Activated T-cell treated with anti-CD3 and anti-CD28 coated beads for 24 hours (primary cell): ENCODE data around the gene ANKRD44.
A peak's percentile ranks its signal among the peaks of the same experiment; 100 is the strongest.
"Not testable (repeated sequence)": the region's sequence is repeated elsewhere in the genome, so short reads cannot be mapped to it uniquely, and the experiment has no call there.

Experiments used
- DNase-seq: peaks from one replicate; pipeline ENCODE4 v3.0.0-alpha.2; 2020; ENCODE audit warnings: low read depth

Gene ANKRD44

DNA sequence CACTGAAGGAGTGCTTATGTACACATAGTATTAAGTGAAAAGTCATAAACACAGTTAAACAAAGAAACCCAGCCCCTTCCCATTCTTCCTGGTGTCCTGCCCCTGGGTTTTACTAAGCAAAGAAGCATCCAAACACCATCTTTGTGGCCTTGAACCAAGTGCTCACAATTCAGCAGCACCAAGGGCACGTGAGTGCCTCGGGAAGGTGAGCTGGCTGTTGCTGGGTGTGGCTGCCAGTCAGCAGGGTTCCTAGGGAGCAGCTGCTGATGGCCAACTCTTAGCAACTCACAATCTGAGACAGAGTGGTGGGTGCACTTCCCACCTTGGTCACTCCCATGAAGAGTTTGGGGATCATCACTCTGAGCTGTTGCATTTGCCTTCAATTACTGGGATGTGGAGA lies 286.4 kb downstream of the ANKRD44 start:
- no peak for DNase-seq

DNA sequence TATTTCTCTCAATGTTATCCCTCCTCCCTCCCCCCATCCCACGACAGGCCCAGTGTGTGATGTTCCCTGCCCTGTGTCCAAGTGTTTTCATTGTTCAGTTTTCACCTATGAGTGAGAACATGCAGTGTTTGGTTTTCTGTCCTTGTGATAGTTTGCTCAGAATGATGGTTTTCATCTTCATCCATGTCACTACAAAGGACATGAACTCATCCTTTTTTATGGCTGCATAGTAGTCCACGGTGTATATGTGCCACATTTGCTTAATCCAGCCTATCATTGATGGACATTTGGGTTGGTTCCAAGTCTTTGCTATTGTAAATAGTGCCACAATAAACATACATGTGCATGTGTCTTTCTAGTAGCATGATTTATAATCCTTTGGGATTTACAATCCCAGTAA lies 289.7 kb downstream of the ANKRD44 start:
- not testable (repeated sequence) for DNase-seq

GRCh38 chr2:197013098-197013497 lies 297.5 kb downstream of the ANKRD44 start:
- no peak for DNase-seq

- DNase-seq, result no peak
Measured at GRCh38 chr2:197011801-197012641, 298.6 kb downstream of the ANKRD44 start.

DNA sequence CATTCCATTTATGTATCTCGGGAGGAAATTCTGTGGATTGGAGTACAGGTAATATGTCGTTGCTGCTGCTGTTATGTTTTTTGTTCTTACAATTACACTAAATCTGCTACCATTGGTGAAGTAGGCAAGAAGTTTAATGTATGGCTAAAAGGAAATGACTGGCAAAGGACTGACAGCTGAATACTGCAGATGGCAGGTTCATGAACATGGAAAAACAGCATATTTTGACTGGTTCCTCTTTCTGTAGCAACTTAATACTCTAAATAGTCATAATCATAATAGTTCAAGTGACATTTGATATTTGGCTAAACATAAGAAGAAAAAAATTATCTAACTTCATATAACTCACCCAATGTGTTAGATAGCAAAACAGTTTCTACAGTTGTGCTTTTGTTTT lies 299.6 kb downstream of the ANKRD44 start:
- no peak for DNase-seq

- no peak for DNase-seq
Measured at GRCh38 chr2:197010200-197011020, 300.2 kb downstream of the ANKRD44 start.

- not testable (repeated sequence) for DNase-seq
Measured at GRCh38 chr2:197008741-197009341, 301.7 kb downstream of the ANKRD44 start.

- no peak for DNase-seq
Measured at GRCh38 chr2:197007716-197008628, 302.6 kb downstream of the ANKRD44 start.

GRCh38 chr2:197001921-197002320 lies 308.7 kb downstream of the ANKRD44 start:
- no peak for DNase-seq

- DNase-seq, result no peak
Measured at GRCh38 chr2:196995757-196996314, 314.7 kb downstream of the ANKRD44 start.

- DNase-seq, result no peak
Measured at GRCh38 chr2:196994764-196995163, 315.8 kb downstream of the ANKRD44 start.

DNA sequence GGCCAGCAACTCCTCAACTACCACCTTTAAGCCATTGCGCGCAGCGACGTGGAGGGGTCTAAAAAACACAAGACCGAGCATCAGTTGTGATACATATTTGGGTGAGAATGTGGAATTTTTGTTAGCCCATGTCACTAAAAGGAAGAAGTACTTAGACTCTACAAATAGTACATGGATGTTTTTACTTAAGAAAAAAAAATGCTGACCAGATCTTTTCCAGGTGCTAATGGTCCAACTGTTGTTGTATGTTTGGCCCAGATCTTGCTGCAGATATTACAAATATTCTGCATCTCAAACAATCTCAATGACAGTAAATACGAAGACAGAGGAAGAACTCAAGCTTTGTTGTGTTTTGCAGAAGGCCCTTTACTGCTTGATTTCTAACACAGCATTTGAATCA lies 317.0 kb downstream of the ANKRD44 start:
- DNase-seq, result no peak

- no peak for DNase-seq
Measured at GRCh38 chr2:196992466-196992865, 318.1 kb downstream of the ANKRD44 start.

DNA sequence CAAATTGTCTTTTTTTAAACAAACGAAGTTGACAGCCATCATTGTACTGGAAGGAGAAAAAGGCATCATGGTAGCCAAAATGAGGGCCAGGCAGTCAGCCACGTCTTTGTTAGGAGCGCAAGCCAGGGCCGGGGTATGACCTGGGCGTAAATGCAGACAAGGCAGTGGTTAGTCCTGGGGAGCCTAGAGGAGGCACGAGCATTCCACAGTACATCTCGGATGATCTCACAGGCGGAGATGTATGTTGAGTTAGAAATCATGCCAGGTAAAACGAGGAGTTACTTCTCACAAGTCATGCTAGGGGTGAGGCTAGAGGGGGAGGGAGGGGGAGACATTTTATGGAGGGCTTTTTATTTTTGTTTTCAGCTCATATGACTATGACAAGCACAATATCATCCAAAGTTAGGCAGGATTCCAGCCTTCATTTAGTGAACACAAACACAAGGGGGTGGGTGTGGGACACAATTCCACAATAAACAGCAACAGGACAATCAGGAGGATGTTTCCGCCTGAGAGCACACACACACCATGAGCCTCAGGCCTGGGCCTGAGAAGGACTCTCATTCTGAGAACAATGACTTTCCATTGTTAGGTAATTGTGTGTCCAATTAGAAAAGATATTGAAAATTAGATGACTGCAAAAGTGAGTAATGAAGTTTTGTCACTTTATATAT lies 319.7 kb downstream of the ANKRD44 start:
- DNase-seq, result no peak

- no peak for DNase-seq
Measured at GRCh38 chr2:196990092-196990491, 320.5 kb downstream of the ANKRD44 start.

DNA sequence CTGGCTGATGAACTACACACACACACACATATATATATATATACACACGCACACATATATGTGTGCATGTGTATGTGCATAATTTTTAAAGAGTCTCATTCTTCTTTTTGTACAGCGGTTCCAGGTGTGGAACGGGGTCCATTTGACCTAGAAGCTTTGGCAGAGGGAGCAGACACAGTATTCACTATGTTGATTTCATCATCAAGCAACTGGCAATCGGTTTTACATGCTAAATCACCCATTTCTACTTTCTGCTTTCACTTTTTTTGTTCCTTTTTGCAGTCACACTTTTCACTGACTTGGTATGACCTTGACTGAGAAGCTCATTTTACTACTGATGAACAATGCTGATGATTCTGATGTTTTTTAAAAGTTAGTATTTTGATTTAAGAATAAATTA lies 321.1 kb downstream of the ANKRD44 start:
- no peak for DNase-seq

GRCh38 chr2:196988639-196989038 lies 321.9 kb downstream of the ANKRD44 start:
- no peak for DNase-seq

DNA sequence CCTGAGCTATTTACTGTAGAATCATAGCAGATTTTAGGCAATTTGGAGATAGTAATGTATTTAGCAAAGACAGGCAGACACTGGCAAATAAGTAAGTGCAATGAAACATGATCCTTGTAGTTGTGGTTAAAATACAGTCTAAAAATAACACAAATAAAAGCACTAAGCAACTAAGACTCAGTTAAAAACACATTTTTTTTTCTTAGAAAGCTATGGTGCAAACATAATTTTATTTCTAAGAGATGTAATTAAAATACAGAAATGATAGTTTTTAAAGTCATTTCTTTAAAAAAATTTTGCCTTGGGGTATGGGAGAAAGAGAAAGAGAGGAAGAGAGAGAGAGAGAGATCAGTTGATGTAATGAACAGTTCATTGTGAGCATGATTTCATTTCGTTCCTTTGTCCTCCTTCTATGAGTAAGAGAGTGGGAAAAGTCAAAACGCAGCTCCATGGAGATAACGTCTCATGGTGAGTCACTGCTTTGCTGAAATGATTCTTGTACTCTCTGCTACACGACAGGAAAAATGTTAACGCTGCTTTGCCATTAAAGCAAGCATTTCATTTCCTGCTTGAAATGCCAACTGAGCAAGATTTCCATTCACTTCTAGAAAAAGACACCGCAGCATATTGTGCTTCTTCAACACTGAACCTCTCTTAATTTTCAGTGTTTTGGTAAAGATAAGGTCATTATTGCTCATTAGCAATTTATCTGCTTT lies 322.8 kb downstream of the ANKRD44 start:
- DNase-seq, result peak; percentile 42

- DNase-seq, result no peak
Measured at GRCh38 chr2:196987298-196987648, 323.3 kb downstream of the ANKRD44 start.

DNA sequence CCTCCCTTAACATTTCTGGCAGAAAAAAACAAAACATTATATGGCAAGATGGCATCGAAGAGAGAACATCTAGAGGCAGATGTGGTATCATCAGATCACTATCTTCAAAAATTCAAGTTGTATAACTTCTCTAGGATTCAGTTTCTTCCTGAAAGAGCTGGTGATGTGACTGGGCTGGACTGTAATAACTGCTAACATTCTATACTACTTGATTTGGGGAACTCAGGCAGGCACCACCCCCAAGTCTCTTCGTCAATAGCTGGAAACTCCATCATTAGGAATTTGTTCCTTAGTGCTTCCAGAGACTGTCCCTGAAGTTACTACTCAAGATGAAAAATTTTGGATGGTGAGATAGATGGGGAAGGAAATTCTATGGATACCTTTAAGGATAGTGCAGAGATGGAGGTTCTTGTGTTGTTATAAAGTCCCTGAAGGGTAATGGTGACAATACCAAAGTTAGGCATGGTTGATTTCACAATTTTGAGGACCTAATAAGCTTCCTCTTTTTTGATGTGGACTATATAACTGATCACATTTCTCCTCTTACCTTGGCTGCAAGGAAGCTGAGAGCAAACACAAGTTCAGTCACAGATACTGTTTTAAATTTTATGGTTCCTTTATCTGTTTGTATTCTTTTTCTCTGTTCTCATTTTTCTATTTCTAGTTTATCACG lies 324.9 kb downstream of the ANKRD44 start:
- DNase-seq, result no peak
